DND-41 (cell line): Measurements from ENCODE around the gene ZFPL1.

Source experiments
- CTCF ChIP-seq: IDR thresholded peaks from 2 replicates; pipeline ENCODE4 v1.5.1; 2012; ENCODE audit warnings: borderline replicate concordance, low read length, moderate library complexity, mild to moderate bottlenecking; ENCODE audit not compliant: poor library complexity, severe bottlenecking; ENCODE audit errors: extremely low read depth
- EZH2 ChIP-seq: IDR thresholded peaks from 3 replicates; pipeline ENCODE4 v1.6.1; 2012; ENCODE audit warnings: borderline replicate concordance, low read depth, mild to moderate bottlenecking, moderate library complexity, low read length, inconsistent platforms; ENCODE audit not compliant: severe bottlenecking

DNA sequence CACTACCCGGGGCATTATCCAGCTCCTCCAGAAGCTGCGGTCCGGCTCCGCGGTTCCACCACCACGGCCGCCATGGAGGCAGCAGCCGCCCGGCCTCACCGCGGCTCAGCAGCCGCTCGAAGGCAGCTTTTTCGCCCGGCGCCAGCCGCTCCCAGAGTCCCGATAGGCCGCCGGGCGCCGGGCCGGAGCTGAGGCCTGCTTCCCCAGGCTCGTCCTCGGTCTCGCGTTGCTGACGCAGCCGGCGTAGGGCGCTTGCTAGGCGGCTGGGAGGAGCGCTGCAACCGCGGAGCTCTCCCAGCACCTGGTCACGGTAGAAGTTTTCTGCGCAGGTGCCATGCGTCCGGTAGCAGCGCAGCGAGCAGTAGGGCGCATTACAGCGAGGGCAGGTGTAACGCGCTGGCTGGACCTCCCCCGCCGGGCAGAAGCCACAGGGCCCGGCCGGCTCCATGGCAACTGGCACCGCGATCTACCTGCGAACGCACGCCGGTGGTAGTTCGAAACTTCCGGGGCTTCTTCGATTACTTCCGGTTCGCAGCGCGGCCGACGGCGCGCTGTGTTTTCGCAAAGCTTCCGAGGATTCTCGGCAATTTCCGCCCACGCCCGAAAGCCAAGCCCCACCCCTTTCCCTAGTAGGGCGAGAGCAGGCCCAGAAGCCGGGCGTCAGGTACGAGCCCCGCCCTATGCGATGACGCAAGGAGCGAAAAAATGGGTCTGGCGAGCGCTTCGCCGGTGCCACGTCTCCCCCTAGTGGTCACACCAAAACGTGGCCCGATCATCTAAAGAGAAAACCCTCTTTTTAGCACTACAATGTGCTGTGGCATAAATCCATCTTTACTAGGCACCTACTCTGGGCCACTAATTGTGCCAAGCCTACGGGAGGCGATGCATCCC, 33.4 kb downstream of the ZFPL1 start, which contains the start of gene ZNHIT2:
- TF ChIP-seq EZH2 (no peak), CTCF (peak; percentile 93)
